Large intestine (tissue), 3 donors: ENCODE results near the gene GSAP. TPM values are rescaled to one million over a fixed set of nuclear protein-coding genes. Genes with fewer than 3 reads are reported as not detected.
"Not testable (repeated sequence)": the region's sequence is repeated elsewhere in the genome, so short reads cannot be mapped to it uniquely, and the experiment has no call there.

Experiments
- DNase-seq, 2 donors: peaks; one replicate each; pipeline versions ENCODE4 v3.0.0 to v3.0.0-alpha.2; 2013
- H3K27ac ChIP-seq: one replicate; pipeline ENCODE4 v1.5.1; 2013; ENCODE audit warnings: low read length
- H3K27me3 ChIP-seq: 2 replicates; pipeline ENCODE4 v1.6.1; 2013; ENCODE audit warnings: low read length; ENCODE audit not compliant: control insufficient read depth, insufficient read depth
- H3K36me3 ChIP-seq: 2 replicates; pipeline ENCODE4 v1.6.1; 2013; ENCODE audit warnings: low read length; ENCODE audit not compliant: control insufficient read depth, insufficient read depth
- H3K4me1 ChIP-seq: one replicate; pipeline ENCODE4 v1.6.1; 2013; ENCODE audit warnings: low read length; ENCODE audit not compliant: control insufficient read depth, insufficient read depth
- H3K4me3 ChIP-seq: one replicate; pipeline ENCODE4 v1.5.1; 2013; ENCODE audit warnings: low read length
- H3K9me3 ChIP-seq: one replicate; pipeline ENCODE4 v1.6.1; 2013; ENCODE audit warnings: mild to moderate bottlenecking, low read depth, low read length, moderate library complexity; ENCODE audit not compliant: control insufficient read depth
- WGBS: methylation state at CpG from one replicate; pipeline ENCODE4 v1.1.5; 2013; ENCODE audit warnings: low lambda C conversion rate; ENCODE audit not compliant: insufficient coverage; 5-methylcytosine and 5-hydroxymethylcytosine counted together
- polyA plus RNA-seq: library from polyadenylated mRNA; unstranded; fragments of 120-200 nt; gene quantifications from one replicate; pipeline ENCODE4 v1.2.1, GENCODE V29; 2013

The GSAP gene
- polyA plus RNA-seq, 1 donor = 13.6 TPM

GRCh38 chr7:77295549-77295948 lies 120.6 kb downstream of the GSAP start:
- no peak overlapping the region for H3K27ac ChIP-seq
- H3K4me1 ChIP-seq = no peaks in the 10 kb centered on the region
- H3K9me3 ChIP-seq = peaks cover 4% of the 10 kb centered on the region
- peaks cover 5% of the 10 kb centered on the region for H3K36me3 ChIP-seq
- H3K4me3 ChIP-seq = no peak overlapping the region
- no peaks in the 10 kb centered on the region for H3K27me3 ChIP-seq
- no peak for DNase-seq
- WGBS = 100% methylated on average over 1 of the region's 2 CpGs

GRCh38 chr7:77293046-77293445 lies 123.1 kb downstream of the GSAP start:
- peaks cover 9% of the 10 kb centered on the region for H3K36me3 ChIP-seq
- DNase-seq = no peak
- peaks cover 4% of the 10 kb centered on the region for H3K9me3 ChIP-seq
- no peak overlapping the region for H3K4me3 ChIP-seq
- no peaks in the 10 kb centered on the region for H3K4me1 ChIP-seq
- H3K27ac ChIP-seq = no peak overlapping the region
- 100% methylated on average over 3 of the region's 4 CpGs for WGBS
- H3K27me3 ChIP-seq = no peaks in the 10 kb centered on the region

GRCh38 chr7:77290425-77290824 lies 125.7 kb downstream of the GSAP start:
- no peaks in the 10 kb centered on the region for H3K27me3 ChIP-seq
- no peak overlapping the region for H3K4me3 ChIP-seq
- H3K9me3 ChIP-seq = no peaks in the 10 kb centered on the region
- DNase-seq = no peak
- H3K27ac ChIP-seq = no peak overlapping the region
- no peaks in the 10 kb centered on the region for H3K4me1 ChIP-seq
- H3K36me3 ChIP-seq = peaks cover 11% of the 10 kb centered on the region

- Histone ChIP-seq H3K27ac (no peak overlapping the region), H3K9me3 (no peaks in the 10 kb centered on the region), H3K36me3 (peaks cover 11% of the 10 kb centered on the region), H3K4me3 (no peak overlapping the region), H3K27me3 (no peaks in the 10 kb centered on the region), H3K4me1 (no peaks in the 10 kb centered on the region)
- WGBS = 100% methylated on average over 2 of the region's 3 CpGs
- no peak for DNase-seq
Measured at GRCh38 chr7:77289387-77289786, 126.8 kb downstream of the GSAP start.

- Histone ChIP-seq H3K36me3 (peaks cover 11% of the 10 kb centered on the region), H3K9me3 (no peaks in the 10 kb centered on the region)
- WGBS = 75% methylated on average over 2 of the region's 7 CpGs
Measured at GRCh38 chr7:77288676-77289320, 127.4 kb downstream of the GSAP start.

GRCh38 chr7:77284616-77285015 lies 131.5 kb downstream of the GSAP start:
- WGBS = 100% methylated on average over 1 of the region's 2 CpGs
- Histone ChIP-seq H3K9me3 (no peaks in the 10 kb centered on the region), H3K27ac (no peak overlapping the region), H3K27me3 (no peaks in the 10 kb centered on the region), H3K36me3 (peaks cover 6% of the 10 kb centered on the region), H3K4me1 (no peaks in the 10 kb centered on the region), H3K4me3 (no peak overlapping the region)
- DNase-seq = no peak

More at GRCh38 chr7:77288676-77289320, 127.4 kb downstream of the GSAP start:
- Histone ChIP-seq H3K4me3 (no peak overlapping the region), H3K27me3 (no peaks in the 10 kb centered on the region), H3K4me1 (no peaks in the 10 kb centered on the region), H3K27ac (no peak overlapping the region)
- DNase-seq = no peak

GRCh38 chr7:77284005-77284404 lies 132.1 kb downstream of the GSAP start:
- 43% methylated on average over 1 of the region's 4 CpGs for WGBS
- no peaks in the 10 kb centered on the region for H3K9me3 ChIP-seq

GRCh38 chr7:77282897-77283296 lies 133.3 kb downstream of the GSAP start:
- H3K4me3 ChIP-seq = no peak overlapping the region

More at GRCh38 chr7:77284005-77284404, 132.1 kb downstream of the GSAP start:
- no peaks in the 10 kb centered on the region for H3K27me3 ChIP-seq
- H3K4me1 ChIP-seq = no peaks in the 10 kb centered on the region
- H3K27ac ChIP-seq = no peak overlapping the region
- DNase-seq = no peak
- no peak overlapping the region for H3K4me3 ChIP-seq
- peaks cover 6% of the 10 kb centered on the region for H3K36me3 ChIP-seq

GRCh38 chr7:77281780-77282478 lies 134.2 kb downstream of the GSAP start:
- Histone ChIP-seq H3K27ac (no peak overlapping the region), H3K4me3 (no peak overlapping the region), H3K9me3 (no peaks in the 10 kb centered on the region), H3K36me3 (no peaks in the 10 kb centered on the region), H3K27me3 (no peaks in the 10 kb centered on the region), H3K4me1 (no peaks in the 10 kb centered on the region)
- DNase-seq = no peak
- WGBS = no CpG with 5 or more reads among the region's 3 CpGs

More at GRCh38 chr7:77282897-77283296, 133.3 kb downstream of the GSAP start:
- Histone ChIP-seq H3K4me1 (no peaks in the 10 kb centered on the region), H3K27ac (no peak overlapping the region), H3K27me3 (no peaks in the 10 kb centered on the region), H3K36me3 (peaks cover 2% of the 10 kb centered on the region), H3K9me3 (no peaks in the 10 kb centered on the region)
- WGBS = no CpG with 5 or more reads among the region's 1 CpG
- no peak for DNase-seq

GRCh38 chr7:77276120-77276519 lies 140.0 kb downstream of the GSAP start:
- no CpG with 5 or more reads among the region's 4 CpGs for WGBS
- Histone ChIP-seq H3K36me3 (no peaks in the 10 kb centered on the region), H3K4me1 (no peaks in the 10 kb centered on the region), H3K4me3 (no peak overlapping the region), H3K9me3 (no peaks in the 10 kb centered on the region), H3K27me3 (no peaks in the 10 kb centered on the region), H3K27ac (no peak overlapping the region)
- no peak for DNase-seq

- H3K9me3 ChIP-seq, H3K4me3 ChIP-seq, DNase-seq, H3K4me1 ChIP-seq, H3K27ac ChIP-seq, H3K36me3 ChIP-seq, H3K27me3 ChIP-seq: not testable (repeated sequence)
- 100% methylated on average over 1 of the region's 2 CpGs for WGBS
Measured at GRCh38 chr7:77275663-77276062, 140.5 kb downstream of the GSAP start.
